GM18873 (cell line): ENCODE results near the gene KCNN3.

Source experiments
- ATAC-seq: cut with Tn5 transposase; IDR thresholded peaks from one replicate; pipeline ENCODE4 v1.9.1; 2021; ENCODE audit warnings: mild to moderate bottlenecking, moderate library complexity, moderate number of reproducible peaks; ENCODE audit not compliant: unreplicated experiment, low FRiP score

The KCNN3 gene

DNA sequence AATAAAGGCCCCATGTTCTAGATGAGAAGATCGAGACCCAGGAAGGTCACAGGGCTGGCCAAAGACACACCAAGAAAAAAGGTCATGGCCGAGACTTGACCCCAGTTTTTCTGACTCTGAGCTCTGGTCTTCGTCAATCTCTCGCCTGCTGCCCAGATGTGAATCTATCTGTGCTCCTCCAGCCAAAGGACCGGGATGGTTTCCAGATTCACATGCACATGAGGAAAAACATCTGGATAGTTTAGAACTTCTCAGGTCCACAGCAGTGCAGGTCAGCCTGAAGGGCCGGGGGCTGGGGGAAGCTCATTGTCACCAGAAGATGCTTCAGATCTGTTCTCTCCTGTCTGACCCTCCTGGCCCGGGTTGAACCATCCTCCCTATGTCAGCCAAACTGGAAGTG, 49.0 kb downstream of the KCNN3 start:
- ATAC-seq = no peak

- ATAC-seq = no peak
These were observed 49.4 kb downstream of the KCNN3 start for GRCh38 chr1:154820646-154821045.

DNA sequence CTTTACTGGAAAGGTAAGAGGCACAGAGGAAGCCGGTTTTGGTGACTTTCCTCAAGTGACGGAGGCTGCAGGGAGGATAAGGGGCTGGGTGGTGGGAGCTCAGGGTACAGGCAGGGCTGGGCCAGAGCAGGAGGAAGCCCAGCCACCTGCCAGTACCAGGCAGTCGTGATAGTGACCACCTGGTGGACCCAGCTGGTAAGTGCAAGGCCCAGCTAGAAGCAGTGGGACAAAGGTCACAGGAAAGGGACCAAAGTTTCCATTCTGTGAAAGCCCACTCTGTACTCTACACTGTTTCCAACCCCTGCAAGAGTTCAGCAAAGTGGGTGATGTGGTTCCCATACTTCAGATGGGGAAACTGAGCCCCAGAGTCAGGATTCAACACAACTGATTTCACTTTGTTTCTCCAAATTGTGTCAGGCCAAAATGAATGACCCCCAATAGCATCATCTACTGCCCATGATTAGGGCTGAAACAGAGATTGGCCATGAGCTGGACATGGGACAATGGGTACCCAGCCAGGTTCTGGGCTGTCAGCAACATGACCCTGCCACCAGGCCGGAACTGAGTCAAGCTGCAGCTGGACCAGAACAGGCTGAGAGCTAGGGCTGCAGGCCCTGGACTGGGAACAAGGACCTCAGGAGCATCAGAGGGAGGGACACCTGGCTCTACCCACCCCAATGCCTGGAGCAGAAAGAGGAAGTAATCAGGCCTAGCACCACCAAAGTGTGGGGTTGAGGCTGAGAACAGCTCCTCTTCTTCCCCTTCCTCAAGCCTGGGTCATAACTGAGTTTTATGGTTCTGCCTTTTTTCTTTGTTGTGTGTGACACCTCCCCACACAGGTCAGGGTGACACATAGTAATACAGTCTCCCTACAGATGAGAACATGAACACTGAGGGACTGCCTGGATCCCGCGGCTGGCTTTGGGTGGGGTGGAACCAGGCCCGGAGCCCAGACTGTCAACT, 50.2 kb downstream of the KCNN3 start:
- ATAC-seq = no peak

GRCh38 chr1:154818911-154819310, 51.2 kb downstream of the KCNN3 start:
- ATAC-seq = no peak

GRCh38 chr1:154816937-154817336, 53.1 kb downstream of the KCNN3 start:
- ATAC-seq = no peak

- ATAC-seq = no peak
These were observed 53.7 kb downstream of the KCNN3 start for GRCh38 chr1:154816369-154816768.

GRCh38 chr1:154813846-154814505, 56.1 kb downstream of the KCNN3 start:
- ATAC-seq = no peak

GRCh38 chr1:154813300-154813816, 56.7 kb downstream of the KCNN3 start:
- no peak for ATAC-seq

- no peak for ATAC-seq
These were observed 57.2 kb downstream of the KCNN3 start for GRCh38 chr1:154812877-154813276.

GRCh38 chr1:154810571-154810970, 59.5 kb downstream of the KCNN3 start:
- no peak for ATAC-seq

- ATAC-seq = no peak
These were observed 60.4 kb downstream of the KCNN3 start for GRCh38 chr1:154809436-154810413.

GRCh38 chr1:154808909-154809262, 61.2 kb downstream of the KCNN3 start:
- no peak for ATAC-seq

GRCh38 chr1:154808261-154808908, 61.7 kb downstream of the KCNN3 start:
- no peak for ATAC-seq

GRCh38 chr1:154807048-154807591, 63.0 kb downstream of the KCNN3 start:
- ATAC-seq = peak; percentile 47

- ATAC-seq = no peak
These were observed 63.7 kb downstream of the KCNN3 start for GRCh38 chr1:154806333-154806732.

DNA sequence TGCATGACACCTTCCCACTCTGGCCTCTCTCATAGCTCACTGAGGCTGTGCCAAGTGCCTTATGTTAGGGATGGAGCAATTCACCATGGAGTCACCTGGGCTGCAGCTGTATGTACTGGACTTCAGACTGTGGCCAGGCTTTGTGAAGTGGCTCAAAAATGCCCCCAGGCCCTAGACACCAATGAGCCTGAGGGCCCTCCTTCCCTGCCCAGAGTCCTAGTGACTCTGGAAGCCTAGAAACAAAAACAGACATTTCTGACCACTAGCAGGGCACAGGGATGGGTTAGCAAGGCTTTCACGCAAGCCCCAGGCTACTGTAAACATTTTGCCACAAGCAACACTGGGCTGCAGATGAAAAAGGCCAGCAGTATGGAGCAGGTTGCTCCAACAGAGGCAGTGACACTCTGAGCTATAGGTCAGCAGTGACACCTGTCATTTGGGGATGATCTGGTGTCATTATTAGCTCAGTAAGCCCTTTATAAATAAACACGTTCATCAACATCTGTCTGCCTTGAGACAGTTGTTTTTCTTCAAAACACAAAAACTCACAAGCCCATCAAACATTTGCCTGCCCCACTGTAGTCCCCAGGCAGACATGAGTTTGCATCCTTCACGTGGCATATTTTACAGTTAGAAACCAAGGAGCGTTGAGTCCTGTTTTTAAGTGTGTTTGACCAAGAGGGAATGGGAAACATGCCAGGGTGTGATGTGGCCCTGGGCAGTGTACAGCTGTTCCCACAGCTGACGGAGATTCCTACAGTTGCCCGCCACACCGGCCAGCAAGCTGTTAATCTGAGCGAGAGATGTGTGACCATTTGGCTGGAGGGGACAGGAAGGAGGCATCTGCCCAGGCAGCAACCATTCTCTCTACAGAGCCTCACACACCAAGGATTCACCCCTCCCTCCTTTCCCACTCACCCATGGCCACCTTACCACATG, 66.8 kb downstream of the KCNN3 start:
- no peak for ATAC-seq

GRCh38 chr1:154802336-154802969, 67.6 kb downstream of the KCNN3 start:
- no peak for ATAC-seq
